ENCODE data around the gene PIEZO1. TPM values are rescaled to one million over a fixed set of nuclear protein-coding genes. Genes with fewer than 3 reads are reported as not detected.
A peak's percentile ranks its signal among the peaks of the same experiment; 100 is the strongest.

The PIEZO1 gene
- total RNA-seq, 1 experiment from 2014 or later, result 138 TPM

DNA sequence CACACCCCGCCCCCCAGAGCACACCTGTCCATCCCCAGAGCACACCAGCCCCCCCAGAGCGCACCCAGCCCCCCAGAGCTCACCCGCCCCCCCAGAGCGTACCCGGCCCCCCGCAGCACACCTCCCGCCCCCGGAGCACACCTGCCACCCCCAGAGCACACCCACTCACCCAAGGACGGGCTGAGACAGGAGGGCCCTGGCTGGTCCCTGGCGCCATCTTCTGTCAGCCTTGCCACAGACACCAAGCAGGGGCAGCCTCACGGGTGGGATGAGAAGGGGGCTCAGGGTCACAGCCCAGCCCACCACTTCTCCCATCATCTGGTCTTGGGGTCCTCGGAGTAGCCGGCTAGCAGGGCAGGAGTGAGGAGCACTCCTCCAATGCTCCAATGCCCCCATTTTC, 31.8 kb downstream of the PIEZO1 start:
- DNase-seq (ENCODE audit: low read depth), result no peak

DNA sequence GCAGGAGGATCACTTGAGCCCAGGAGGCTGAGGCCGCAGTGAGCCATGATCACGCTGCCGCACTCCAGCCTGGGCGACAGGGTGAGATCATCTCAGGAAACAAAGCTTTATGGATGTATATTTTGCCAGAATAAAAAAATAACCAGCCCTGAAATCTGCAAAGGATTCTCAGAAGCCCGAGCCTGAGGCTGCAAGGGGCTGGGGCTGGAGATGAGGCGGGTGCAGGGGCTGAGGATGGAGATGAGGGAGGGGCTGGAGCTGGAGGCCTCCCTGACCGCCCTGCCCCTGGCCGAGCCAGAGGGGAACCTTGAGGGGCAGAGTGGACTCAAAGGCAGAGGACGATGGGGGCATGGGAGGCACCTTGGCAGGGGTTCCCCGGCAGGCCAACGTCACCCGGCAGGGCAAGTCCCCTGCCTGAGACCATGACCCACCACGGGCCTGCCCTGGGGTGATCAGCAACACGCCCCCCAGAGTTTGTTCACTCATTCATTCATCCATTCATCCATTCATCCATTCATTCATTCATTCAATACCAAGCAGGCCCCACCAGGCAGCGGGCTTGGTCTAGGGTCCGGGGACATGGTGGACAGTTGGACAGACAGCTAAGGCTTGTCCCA, 32.5 kb downstream of the PIEZO1 start:
- no peak for DNase-seq (ENCODE audit: low read depth)

DNA sequence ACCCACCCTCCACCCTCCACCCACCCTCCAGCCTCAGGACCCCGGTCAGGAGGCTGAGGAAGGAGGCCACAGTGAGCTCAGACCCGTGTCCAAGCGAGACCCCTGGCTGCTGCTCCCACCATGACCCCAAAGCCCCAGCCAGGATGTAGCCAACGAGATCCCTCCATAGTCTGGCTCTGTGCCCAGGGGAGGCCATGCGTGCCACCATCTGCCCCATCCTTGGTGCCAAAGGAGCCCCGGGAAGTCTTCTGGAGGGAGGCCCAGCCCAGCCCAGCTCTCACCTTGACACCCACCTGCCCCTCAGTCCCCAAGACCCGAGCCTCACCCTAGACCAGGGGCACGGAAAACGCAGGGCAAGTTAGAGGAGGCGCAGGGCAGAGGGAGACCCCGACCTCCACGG, 34.2 kb downstream of the PIEZO1 start:
- DNase-seq (ENCODE audit: low read depth), result no peak

DNA sequence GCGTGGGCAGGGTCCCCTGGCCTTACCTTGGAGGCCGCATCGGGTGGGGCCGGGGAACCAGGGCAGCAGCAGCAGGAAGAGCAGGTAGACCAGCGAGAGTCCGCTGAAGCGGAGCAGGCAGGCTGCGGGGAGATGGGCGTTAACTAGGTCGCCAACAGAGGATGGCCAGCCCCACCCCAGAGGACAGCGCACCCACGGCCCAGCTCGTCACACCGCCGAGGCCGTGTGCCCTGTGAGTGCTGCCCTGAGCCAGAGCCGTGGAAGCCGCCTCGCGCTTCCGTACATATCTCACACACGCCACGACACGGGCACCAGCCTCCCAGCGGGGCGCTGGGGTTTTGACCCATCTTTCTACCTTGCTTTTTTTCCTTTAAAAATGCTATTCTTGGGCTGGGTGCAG, 35.7 kb downstream of the PIEZO1 start:
- DNase-seq (ENCODE audit: low read depth), result no peak

DNA sequence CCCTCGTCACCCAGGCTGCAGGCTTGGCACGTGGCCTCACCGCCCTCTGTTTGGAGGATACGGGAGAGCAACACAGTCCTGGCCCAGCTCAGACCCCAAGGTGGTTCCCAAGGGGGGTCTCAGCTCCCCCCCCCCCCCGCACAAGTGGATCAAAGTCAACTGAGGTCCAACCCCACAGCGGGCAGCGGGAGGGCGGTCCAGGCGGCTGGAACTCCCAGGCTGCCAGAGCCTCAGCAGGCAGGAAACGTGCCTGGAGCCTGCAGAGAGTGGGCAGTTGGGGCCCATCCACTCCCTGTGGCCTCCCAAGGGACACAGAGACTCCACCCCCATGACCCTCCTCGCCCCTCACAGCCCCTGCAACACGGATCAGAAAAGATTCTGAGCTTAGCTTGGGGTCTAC, 36.7 kb downstream of the PIEZO1 start:
- DNase-seq (ENCODE audit: low read depth), result no peak

DNA sequence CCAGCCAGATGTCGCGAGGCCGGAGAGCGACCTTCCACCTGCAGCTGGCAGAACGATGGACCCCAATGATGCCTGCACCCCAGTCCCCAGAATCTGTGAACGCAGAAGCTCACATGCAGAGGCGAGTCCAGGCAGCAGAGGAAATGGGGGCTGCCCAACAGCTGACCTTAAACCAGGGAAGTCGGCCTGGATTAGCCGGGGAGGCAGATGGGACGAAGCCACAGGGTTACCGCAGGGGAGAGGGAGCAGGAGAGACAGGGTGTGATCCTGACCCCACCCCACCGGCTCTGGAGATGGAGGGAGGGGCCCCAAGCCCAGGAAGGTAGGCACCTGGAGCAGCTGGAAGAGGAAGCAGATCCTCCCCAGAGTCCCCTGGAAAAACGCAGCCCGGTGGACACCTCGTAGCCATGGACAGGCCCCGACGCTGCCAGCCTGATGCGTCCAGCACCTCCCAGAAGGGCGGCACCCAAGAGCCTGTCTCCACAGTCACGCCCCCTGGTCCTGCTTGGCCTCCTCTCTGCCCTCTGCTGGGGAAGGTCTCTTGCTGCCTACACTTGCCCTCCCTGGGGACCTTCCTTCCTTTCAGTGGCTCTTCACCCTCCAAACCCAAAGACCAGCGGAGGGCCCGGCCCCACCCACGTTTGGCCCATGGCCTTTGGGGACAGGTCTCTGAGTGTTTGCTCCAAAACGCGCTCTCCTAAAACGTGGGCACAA, 37.3 kb downstream of the PIEZO1 start:
- peak; percentile 25 for DNase-seq (ENCODE audit: low read depth)

DNA sequence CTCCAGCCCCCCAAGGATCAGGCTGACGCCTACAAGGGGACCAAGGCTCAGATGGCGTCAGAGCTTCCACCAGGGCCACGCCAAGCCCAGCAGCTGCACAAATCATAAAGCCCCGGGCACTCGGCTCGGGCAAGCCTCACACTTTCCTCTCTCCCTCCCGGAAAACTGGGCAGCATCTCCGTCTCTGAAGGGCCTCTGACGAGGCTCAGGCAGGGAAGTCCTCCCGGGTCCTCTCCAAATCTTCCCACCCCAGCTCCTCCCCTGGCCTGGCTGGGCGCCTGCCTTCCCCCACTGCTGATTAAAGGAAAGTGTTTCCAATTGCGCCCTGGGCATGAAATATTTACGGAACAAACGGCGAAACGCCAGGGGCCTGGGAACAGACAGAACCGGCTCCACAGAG, 38.5 kb downstream of the PIEZO1 start:
- no peak for DNase-seq (ENCODE audit: low read depth)

DNA sequence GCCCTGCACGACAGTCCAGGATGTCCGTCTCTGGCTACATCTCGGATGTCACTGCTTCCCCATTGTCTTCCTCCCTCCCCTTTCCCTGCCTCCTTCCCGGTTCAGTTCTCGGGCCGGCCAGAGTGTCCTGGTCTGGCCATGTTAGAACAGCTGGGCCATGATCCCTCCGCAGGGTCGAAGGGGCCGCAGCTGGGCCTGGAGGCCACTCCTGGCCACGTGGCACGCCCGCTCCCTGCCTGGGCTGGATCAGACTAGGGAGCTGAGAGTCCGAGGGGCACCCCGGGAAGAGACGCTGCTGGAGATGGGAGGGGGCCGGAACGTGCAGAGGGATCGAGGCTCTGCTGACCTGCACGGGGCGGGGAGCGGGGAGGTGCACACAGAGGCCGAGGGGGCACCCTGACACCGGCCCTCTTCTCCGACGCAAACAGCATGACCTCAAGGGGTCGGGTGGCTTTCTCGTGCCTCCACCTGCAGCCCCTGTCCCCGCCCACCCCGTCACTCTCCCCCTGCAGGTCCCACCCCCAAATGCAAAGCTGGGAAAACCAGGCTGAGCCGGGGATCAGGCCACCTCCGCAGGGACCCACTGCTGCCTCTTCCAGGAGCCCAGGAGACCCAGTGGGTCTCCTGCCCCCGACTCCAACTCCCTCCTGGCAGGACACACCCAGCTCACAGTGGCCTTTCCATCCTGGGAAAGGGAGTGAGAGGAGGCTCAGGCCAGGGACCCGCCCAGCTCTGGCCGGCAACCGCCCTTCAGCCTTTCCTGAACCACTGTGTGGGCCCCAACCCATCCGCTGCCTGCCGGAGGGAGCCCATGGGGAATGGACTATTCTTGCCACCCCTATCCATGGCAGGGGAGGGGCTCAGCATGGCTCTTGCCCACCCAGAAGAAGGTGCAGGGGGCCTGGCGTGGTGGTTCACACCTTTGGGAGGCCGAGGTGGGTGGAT, 40.2 kb downstream of the PIEZO1 start:
- DNase-seq (ENCODE audit: low read depth), result no peak

DNA sequence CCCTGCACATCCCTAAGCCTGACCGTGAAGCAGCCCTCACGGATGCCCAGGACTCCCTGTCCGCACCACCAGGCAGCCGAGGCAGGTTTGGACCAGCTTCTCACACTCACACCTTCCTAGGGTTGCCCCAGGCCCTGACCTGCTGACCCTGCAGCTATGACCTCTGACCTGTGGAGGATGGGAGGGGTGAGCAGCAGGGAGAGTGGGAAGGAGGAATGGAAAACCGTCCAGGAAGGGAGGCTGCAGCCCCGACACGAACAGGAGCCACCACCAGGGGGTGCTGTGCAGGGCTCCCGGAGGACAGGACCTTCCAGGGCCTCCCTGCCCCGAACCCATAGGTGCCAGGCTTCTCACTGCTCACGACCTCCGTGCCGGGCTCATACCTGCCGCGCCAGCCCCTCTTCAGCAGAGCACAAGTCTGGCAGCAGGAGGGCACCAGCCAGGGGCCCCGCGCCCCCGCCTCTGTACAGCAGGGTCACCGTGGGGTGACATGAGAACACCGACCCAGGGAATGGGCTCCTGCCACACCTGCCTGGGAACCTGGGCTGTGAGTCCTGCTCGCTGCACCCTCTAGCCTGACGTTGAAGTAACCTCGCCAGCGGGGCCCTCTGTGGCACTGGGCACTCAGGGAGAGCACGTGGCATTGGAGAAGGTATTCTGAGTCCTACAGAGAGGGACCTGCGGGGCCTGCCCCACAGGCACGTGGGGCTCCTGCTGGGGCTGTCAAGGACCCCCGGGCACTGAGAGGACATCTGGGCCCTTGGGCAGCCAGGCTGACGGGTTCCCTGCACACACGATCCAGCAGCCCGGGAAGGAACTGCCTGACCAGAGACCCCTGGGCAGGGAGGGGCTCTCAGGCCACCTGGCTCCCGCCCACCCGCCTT, 41.1 kb downstream of the PIEZO1 start:
- DNase-seq (ENCODE audit: low read depth), result peak; percentile 57

DNA sequence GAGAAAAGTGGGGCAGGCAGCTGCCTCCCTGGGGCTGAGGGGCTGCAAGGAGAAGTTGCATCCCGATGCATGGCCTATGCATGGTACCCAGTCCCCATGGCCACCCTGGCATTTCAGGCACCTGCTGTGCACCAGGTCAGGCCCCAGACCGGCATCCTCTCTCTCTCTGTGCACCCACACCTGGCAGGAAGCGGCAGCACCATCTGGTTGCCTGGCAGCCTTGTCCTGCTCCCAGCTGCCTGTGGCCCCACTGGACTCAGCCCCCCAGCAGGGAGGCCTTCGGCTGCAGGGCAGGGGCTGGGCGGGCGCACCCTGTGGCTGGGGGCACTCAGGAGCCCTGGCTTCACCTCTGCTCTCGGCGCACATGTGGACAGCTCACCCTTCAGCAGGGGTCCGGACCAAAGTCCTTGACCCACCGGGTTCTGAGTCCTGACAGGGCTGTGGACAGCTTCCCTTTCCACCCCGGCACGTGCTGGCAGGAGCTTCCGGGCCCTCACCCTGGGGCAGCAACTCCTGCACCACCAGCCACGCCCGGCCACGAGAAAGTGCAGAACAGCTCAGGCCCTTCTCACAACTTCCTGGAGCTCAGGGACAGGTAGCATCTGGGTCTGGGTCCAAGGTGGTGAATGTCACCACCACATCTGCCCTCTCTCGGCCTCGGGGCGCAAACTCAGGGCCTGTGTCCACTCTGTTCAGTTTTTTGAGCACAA, 42.0 kb downstream of the PIEZO1 start:
- DNase-seq (ENCODE audit: low read depth), result no peak

DNA sequence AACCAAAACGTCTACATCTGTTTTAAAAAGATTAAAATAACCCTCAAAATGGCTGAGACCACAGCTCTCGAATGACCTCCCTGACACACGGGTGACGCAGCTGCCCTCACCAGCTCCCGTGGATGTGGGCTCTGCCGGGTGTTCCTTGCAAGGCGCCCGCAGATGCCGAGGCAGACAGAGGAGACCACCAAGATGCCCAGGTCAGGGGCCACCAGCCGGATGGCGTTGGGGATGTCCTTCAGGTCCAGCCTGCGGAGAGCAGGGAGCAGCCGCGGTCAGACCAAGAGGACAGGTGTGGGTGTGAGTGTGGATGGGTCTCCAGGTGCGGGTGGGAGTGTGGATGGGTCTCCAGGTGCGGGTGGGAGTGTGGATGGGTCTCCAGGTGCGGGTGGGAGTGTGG, 43.7 kb downstream of the PIEZO1 start:
- DNase-seq (ENCODE audit: low read depth), result no peak

DNA sequence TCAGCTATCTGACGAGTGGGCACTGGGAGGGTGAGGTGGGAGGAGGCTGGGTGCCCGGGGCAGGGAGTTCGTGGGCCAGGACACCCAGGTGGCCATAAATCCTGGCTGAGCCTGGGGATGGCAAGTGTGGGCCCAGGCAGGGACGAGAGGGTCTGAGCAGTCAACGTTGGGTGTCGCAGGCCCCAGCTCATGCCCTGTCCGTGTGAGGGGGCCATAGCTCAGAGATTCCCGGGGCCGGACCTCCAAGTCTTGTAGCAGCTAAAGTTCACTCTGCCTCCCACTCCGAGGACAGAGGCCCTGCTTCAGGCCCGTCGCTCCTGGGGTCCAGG, 44.3 kb downstream of the PIEZO1 start:
- DNase-seq (ENCODE audit: low read depth), result no peak

DNA sequence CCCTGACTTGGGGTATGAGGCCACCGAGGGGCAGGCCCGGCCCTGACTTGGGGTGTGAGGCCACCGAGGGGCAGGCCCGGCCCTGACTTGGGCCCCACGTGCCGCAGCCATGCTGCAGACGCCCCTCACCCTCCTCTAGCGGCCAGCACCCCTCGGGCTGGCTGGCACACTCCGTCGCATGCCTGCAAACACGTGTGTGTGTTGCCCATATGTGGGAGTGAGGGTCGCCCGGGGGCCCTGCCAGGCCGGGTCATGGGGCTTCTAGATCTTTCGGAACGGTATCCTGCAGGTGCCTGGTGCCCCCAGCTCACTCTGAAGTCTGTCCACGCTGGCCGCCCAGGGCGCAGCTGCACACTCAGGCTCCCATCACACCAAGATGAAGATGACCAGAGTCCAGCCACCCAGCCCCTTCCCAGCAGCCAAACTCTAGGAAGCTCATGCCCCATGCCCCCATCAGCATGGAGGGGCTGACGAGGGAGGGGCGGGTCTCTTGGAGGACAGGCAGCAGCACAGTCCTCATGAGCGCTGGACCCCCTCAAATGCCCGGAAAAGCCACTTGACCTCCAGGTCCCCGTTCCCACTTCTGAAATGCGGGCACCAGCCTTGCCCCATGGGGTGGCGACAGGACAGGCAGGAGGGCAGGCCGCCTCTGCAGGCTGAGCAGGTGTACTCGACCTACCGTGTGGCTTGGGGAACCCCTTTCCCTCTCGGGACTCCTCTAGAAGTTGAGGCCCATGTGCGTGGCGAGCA, 44.9 kb downstream of the PIEZO1 start:
- no peak for DNase-seq (ENCODE audit: low read depth)

DNA sequence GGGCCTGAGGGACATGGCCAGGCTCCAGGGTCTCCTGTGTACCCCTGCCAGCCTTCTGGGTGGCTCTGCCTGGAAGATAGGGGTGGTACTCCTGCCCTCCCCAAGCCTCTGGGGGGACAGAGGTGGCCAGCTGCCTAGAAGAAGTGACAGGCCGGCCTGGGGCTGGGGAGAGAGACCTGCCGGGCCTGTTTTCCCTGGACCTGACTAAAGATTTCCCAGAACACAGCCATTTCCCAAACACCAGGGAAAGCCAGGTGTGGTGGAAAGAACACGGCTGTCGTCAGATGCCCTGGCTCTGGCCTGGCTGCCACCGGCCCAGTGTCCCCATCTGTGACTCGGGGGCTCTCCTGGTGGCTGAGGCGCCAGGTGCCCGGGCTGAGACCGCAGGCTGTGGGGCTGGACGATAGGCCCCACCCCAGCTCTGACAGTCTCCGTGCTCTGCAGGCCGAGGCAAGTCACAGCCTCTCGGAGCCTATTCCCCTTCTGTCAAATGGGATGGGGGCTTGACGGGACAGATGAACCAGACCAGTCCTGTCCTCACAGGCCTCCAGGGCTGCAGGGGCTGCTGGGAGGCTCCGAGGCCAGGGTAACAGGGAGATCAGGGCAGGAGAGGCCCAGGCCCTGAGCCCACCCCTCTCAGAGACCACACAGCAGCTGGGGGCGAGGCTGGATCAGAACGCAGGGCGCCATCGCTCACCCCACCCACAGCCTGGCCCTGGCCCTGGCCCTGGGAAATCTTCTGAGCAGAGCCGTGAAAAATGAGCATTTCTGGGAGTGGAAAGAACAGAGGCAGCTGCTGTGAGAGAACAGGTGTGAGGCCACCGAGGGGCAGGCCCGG, 45.7 kb downstream of the PIEZO1 start:
- DNase-seq (ENCODE audit: low read depth), result peak; percentile 65

DNA sequence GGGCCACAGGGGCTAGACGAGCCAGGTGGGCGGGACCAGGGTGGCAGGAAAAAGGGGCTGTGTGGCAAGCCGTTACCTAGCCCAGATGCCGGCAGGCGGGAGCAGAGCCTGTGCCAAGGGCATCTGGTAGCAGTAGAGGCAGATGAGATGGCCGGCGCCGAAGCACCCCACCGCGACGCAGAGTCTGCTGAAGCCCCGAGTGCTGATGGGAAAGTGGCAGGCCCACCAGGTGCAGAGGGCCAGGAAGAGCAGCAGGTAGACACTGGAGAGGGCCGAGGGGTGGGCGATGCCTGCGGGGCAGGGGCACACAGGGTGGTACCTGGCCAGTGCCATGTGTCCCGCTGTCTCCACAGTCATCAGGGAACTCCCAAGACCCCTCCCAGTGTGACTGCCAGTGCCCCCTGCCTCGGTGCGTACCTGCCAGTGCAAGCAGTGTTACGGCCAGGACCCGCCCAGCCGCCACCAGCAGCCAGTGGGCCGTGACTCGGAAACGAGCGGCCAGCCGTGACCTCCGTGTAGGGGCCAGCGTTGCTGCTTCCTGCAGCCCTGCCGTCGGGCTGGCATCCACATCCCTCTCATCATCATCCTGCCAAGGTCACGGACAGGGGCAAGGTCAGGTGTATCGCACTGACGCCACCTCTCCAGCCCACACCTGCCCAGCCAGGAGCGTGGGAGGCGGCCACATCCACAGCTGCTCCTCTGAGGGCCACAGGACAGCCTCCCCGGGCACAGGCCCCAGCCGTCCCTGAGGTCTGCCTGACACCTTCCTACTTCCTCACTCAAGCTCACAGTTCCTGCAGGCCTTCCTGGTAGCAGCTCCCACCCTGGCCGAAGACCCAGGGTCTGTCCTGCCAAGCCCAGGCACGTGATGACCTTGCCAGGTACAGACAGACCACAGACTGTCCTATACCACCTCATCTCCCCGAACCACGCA, 46.6 kb downstream of the PIEZO1 start:
- DNase-seq (ENCODE audit: low read depth), result no peak

DNA sequence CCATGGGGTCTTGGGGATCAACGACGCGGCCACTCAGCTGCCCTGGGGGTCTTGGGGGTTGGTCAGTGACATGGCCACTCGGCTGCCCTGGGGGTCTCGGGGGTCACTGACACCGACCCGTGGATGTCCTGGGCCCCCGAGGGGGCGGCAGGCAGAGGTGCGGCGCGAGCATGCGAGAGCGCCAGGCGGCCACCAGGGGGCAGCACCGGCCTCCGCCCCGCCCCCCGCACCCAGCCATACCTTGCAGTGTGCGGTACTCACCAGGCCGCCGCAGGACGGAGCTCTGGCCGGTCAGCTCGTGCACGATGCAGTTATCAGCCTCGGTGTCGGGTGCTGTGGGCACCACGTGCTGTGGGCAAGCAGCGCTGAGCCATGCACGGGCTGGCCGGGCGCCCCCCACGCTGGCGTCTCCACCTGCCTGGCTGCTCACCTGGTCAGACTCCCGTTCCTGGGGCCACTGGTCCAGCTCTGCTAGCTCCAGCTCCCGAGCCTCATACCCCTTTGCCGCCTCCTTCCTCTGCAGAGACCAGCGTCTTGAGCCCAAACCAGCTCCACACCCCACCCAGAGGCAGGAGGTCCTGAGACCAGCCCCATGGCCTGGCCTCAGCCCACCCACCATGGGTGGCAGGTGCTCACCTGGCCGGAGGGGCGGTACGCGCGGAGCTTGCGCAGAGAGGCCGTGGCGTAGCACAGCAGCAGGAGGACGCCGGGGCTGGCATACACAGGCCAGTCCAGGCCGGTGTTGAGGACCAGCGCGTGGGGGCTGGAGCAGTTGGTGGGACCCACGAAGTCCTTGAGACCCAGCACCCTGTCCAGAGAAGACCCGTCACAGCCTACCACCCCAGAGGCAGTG, 47.5 kb downstream of the PIEZO1 start:
- DNase-seq (ENCODE audit: low read depth), result peak; percentile 63

DNA sequence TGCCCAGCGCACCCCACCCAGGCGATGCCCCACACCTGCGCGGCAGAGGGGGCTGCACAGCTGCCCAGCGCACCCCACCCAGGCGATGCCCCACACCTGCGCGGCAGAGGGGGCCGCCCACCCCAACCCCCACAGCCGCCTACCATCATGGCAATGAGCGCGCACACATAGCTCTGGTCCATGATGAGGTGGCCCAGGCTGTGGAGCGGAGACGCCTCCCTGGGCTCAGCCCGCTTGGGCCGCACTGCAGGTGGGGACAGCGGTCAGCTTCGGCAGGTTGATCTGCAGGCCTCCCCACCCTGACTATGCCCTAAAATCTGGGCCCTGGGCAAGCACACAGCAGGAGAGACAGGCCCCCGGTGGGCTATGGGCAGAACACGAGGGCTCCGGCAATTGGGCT, 48.5 kb downstream of the PIEZO1 start:
- DNase-seq (ENCODE audit: low read depth), result no peak

All from LHCN-M2 (cell line).